SK-N-SH treated with all-trans-retinoic acid at 6 μM for 48 hours (cell line): ENCODE results near the gene LSM7.

Experiments
- ATAC-seq: fragments of 200-7000 bp; cut with Tn5 transposase; 3 replicates; pipeline ENCODE4 v1.9.1; 2020; ENCODE audit warnings: mild to moderate bottlenecking, moderate library complexity
- ARNTL ChIP-seq: fragments of 450-650 bp; formaldehyde crosslinking; IDR thresholded peaks from 2 replicates; pipeline ENCODE4 v1.5.0; 2020; ENCODE audit warnings: low read depth, mild to moderate bottlenecking, moderate library complexity, borderline replicate concordance
- BACH2 ChIP-seq: fragments of 250-450 bp; sonication (Bioruptor Pico); IDR thresholded peaks from 2 replicates; pipeline ENCODE4 v1.9.0; 2021; ENCODE audit warnings: mild to moderate bottlenecking, borderline replicate concordance
- CSDC2 ChIP-seq: fragments of 250-450 bp; sonication (Bioruptor Pico); IDR thresholded peaks from 2 replicates; pipeline ENCODE4 v1.5.0; 2020; ENCODE audit warnings: mild to moderate bottlenecking, moderate library complexity
- ESRRG ChIP-seq: fragments of 250-450 bp; sonication (Bioruptor Pico); IDR thresholded peaks from 2 replicates; pipeline ENCODE4 v1.6.1; 2021; ENCODE audit warnings: mild to moderate bottlenecking
- GLIS3 ChIP-seq: fragments of 250-450 bp; sonication (Bioruptor Pico); IDR thresholded peaks from 2 replicates; pipeline ENCODE4 v1.5.0; 2020; ENCODE audit warnings: mild to moderate bottlenecking, moderate library complexity
- ISL1 ChIP-seq: fragments of 250-450 bp; sonication (Bioruptor Pico); IDR thresholded peaks from 2 replicates; pipeline ENCODE4 v2.1.2; 2022; ENCODE audit warnings: mild to moderate bottlenecking, moderate library complexity
- OSR1 ChIP-seq: fragments of 250-450 bp; sonication (Bioruptor Pico); IDR thresholded peaks from 2 replicates; pipeline ENCODE4 v1.8.0; 2022; ENCODE audit warnings: moderate library complexity, mild to moderate bottlenecking, inconsistent platforms
- PPARA ChIP-seq: fragments of 250-450 bp; sonication (Bioruptor Pico); IDR thresholded peaks from 2 replicates; pipeline ENCODE4 v1.5.0; 2020; ENCODE audit warnings: mild to moderate bottlenecking, borderline replicate concordance
- RARB ChIP-seq: fragments of 250-450 bp; sonication (Bioruptor Pico); IDR thresholded peaks from 2 replicates; pipeline ENCODE4 v1.8.0; 2021; ENCODE audit warnings: mild to moderate bottlenecking, moderate library complexity
- SNAI2 ChIP-seq: fragments of 250-450 bp; sonication (Bioruptor Pico); IDR thresholded peaks from 2 replicates; pipeline ENCODE4 v1.5.0; 2020; ENCODE audit warnings: mild to moderate bottlenecking, moderate library complexity
- TCF4 ChIP-seq: fragments of 250-450 bp; sonication (Bioruptor Pico); IDR thresholded peaks from 2 replicates; pipeline ENCODE4 v1.8.0; 2021; ENCODE audit warnings: mild to moderate bottlenecking, moderate library complexity, borderline replicate concordance
- TOX ChIP-seq: fragments of 250-450 bp; sonication (Bioruptor Pico); IDR thresholded peaks from 2 replicates; pipeline ENCODE4 v1.8.0; 2021; ENCODE audit warnings: mild to moderate bottlenecking, moderate library complexity, borderline replicate concordance
- ZC3H10 ChIP-seq: fragments of 250-450 bp; sonication (Bioruptor Pico); IDR thresholded peaks from 2 replicates; pipeline ENCODE4 v1.5.1; 2021; ENCODE audit warnings: mild to moderate bottlenecking, moderate library complexity
- ZFP3 ChIP-seq: fragments of 250-450 bp; sonication (Bioruptor Pico); IDR thresholded peaks from 2 replicates; pipeline ENCODE4 v1.5.0; 2020; ENCODE audit warnings: mild to moderate bottlenecking, moderate library complexity
- ZFP30 ChIP-seq: fragments of 450-650 bp; formaldehyde crosslinking; IDR thresholded peaks from 2 replicates; pipeline ENCODE4 v1.5.0; 2022; ENCODE audit warnings: mild to moderate bottlenecking, moderate library complexity
- ZNF565 ChIP-seq: fragments of 450-650 bp; formaldehyde crosslinking; conservative IDR thresholded peaks from 2 replicates; pipeline ENCODE4 v1.5.0; 2020; ENCODE audit warnings: low read depth, mild to moderate bottlenecking, moderate library complexity
- ZNF70 ChIP-seq: fragments of 450-650 bp; formaldehyde crosslinking; IDR thresholded peaks from 2 replicates; pipeline ENCODE4 v1.5.0; 2020; ENCODE audit warnings: mild to moderate bottlenecking, moderate library complexity
- ZNF8 ChIP-seq: fragments of 450-650 bp; formaldehyde crosslinking; IDR thresholded peaks from 2 replicates; pipeline ENCODE4 v1.5.0; 2020; ENCODE audit warnings: mild to moderate bottlenecking, moderate library complexity
- TF ChIP-seq, protein P1 (sequence below): fragments of 250-450 bp; sonication (Bioruptor Pico); IDR thresholded peaks from 2 replicates; pipeline ENCODE4 v1.5.1; 2020; ENCODE audit warnings: low read depth, mild to moderate bottlenecking, moderate library complexity
- TF ChIP-seq, protein P2 (sequence below): fragments of 250-450 bp; sonication (Bioruptor Pico); IDR thresholded peaks from 2 replicates; pipeline ENCODE4 v1.8.0; 2021; ENCODE audit warnings: low read depth, mild to moderate bottlenecking, moderate library complexity, borderline replicate concordance
- TF ChIP-seq, protein P3 (sequence below): fragments of 250-450 bp; sonication (Bioruptor Pico); IDR thresholded peaks from 2 replicates; pipeline ENCODE4 v1.5.0; 2020; ENCODE audit warnings: mild to moderate bottlenecking, moderate library complexity
- TF ChIP-seq, protein P4 (sequence below): fragments of 250-450 bp; sonication (Bioruptor Pico); IDR thresholded peaks from 2 replicates; pipeline ENCODE4 v1.5.1; 2021; ENCODE audit warnings: mild to moderate bottlenecking, moderate library complexity

The LSM7 gene

DNA sequence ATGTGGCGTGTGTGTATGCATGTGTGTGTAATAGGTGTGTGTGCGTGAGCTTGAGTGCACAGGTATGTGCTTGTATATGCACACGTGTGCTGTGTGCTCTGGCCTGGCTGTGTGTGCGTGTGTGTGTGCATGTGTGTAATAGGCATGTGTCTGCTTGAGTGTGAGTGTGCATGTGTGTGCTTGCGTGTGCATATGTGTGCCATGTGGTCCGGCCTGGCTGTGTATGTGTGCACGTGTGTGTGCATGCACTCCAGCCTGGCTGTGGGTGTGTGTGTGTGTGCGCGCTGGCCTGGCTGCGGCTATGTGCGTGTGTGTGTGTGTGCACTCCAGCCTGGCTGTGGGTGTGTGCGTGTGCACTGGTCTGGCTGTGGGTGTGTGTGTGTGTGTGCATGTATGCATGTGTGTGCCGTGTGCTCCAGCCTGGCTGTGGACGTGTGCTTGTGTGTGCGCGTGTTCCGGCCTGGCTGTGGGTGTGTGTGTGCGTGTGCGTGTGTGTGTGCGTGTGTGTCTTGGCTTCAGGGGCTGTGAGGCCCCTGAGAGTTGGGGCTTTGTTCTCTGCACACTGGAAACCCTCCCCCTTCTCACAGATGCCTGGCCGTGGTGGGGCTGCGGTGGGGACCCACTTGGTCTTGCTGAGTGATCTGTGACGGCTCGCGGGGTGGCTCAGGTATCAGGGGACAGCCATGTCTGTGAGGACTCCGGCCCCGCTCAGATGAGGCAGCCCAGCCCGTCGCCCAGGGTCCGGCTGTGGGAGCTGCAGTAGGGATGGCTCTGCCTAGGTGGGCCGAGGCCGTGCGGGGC, 8.3 kb upstream of the LSM7 start:
- TF ChIP-seq ZC3H10: no peak
- TF ChIP-seq, protein P1, sequence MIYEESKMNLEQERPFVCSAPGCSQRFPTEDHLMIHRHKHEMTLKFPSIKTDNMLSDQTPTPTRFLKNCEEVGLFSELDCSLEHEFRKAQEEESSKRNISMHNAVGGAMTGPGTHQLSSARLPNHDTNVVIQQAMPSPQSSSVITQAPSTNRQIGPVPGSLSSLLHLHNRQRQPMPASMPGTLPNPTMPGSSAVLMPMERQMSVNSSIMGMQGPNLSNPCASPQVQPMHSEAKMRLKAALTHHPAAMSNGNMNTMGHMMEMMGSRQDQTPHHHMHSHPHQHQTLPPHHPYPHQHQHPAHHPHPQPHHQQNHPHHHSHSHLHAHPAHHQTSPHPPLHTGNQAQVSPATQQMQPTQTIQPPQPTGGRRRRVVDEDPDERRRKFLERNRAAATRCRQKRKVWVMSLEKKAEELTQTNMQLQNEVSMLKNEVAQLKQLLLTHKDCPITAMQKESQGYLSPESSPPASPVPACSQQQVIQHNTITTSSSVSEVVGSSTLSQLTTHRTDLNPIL (CRISPR knock-in tag): no peak
- TF ChIP-seq ZFP3 (CRISPR knock-in tag): no peak
- TF ChIP-seq, protein P2, sequence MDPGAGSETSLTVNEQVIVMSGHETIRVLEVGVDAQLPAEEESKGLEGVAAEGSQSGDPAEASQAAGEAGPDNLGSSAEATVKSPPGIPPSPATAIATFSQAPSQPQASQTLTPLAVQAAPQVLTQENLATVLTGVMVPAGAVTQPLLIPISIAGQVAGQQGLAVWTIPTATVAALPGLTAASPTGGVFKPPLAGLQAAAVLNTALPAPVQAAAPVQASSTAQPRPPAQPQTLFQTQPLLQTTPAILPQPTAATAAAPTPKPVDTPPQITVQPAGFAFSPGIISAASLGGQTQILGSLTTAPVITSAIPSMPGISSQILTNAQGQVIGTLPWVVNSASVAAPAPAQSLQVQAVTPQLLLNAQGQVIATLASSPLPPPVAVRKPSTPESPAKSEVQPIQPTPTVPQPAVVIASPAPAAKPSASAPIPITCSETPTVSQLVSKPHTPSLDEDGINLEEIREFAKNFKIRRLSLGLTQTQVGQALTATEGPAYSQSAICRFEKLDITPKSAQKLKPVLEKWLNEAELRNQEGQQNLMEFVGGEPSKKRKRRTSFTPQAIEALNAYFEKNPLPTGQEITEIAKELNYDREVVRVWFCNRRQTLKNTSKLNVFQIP (CRISPR knock-in tag): no peak
- no peak for TF ChIP-seq TCF4 (CRISPR knock-in tag)
- TF ChIP-seq ESRRG (CRISPR knock-in tag): no peak
- no peak for TF ChIP-seq BACH2 (CRISPR knock-in tag)
- TF ChIP-seq SNAI2 (CRISPR knock-in tag): no peak
- TF ChIP-seq OSR1 (CRISPR knock-in tag): no peak
- TF ChIP-seq, protein P3, sequence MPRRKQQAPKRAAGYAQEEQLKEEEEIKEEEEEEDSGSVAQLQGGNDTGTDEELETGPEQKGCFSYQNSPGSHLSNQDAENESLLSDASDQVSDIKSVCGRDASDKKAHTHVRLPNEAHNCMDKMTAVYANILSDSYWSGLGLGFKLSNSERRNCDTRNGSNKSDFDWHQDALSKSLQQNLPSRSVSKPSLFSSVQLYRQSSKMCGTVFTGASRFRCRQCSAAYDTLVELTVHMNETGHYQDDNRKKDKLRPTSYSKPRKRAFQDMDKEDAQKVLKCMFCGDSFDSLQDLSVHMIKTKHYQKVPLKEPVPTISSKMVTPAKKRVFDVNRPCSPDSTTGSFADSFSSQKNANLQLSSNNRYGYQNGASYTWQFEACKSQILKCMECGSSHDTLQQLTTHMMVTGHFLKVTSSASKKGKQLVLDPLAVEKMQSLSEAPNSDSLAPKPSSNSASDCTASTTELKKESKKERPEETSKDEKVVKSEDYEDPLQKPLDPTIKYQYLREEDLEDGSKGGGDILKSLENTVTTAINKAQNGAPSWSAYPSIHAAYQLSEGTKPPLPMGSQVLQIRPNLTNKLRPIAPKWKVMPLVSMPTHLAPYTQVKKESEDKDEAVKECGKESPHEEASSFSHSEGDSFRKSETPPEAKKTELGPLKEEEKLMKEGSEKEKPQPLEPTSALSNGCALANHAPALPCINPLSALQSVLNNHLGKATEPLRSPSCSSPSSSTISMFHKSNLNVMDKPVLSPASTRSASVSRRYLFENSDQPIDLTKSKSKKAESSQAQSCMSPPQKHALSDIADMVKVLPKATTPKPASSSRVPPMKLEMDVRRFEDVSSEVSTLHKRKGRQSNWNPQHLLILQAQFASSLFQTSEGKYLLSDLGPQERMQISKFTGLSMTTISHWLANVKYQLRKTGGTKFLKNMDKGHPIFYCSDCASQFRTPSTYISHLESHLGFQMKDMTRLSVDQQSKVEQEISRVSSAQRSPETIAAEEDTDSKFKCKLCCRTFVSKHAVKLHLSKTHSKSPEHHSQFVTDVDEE (CRISPR knock-in tag): no peak
- no peak for TF ChIP-seq ZNF70 (CRISPR knock-in tag)
- no peak for TF ChIP-seq ARNTL (CRISPR knock-in tag)
- TF ChIP-seq, protein P4, sequence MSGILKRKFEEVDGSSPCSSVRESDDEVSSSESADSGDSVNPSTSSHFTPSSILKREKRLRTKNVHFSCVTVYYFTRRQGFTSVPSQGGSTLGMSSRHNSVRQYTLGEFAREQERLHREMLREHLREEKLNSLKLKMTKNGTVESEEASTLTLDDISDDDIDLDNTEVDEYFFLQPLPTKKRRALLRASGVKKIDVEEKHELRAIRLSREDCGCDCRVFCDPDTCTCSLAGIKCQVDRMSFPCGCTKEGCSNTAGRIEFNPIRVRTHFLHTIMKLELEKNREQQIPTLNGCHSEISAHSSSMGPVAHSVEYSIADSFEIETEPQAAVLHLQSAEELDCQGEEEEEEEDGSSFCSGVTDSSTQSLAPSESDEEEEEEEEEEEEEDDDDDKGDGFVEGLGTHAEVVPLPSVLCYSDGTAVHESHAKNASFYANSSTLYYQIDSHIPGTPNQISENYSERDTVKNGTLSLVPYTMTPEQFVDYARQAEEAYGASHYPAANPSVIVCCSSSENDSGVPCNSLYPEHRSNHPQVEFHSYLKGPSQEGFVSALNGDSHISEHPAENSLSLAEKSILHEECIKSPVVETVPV: no peak
- TF ChIP-seq TOX (CRISPR knock-in tag): no peak
- no peak for TF ChIP-seq GLIS3 (CRISPR knock-in tag)
- TF ChIP-seq ZNF565 (CRISPR knock-in tag): no peak
- no peak for TF ChIP-seq RARB (CRISPR knock-in tag)
- ATAC-seq: no peak

DNA sequence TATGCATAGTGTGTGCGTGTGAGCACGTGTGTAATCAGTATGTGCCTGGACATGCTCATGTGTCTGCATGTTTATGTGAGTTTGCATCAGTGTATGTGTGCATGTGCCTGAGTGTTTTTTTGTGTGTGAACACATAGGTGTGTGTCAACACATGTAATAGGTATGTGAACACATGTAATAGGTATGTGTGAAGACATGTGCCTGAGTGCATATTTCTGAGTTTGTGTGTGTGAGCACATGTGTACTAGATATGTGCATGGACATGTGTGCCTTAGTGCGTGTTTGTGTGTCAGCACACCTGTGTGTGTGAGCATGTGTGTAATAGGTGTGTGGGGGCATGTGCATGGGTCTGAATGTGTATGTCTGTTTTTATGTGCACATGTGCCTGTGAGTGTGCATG, 7.5 kb upstream of the LSM7 start:
- TF ChIP-seq, protein P3 (CRISPR knock-in tag): no peak
- ATAC-seq: no peak

DNA sequence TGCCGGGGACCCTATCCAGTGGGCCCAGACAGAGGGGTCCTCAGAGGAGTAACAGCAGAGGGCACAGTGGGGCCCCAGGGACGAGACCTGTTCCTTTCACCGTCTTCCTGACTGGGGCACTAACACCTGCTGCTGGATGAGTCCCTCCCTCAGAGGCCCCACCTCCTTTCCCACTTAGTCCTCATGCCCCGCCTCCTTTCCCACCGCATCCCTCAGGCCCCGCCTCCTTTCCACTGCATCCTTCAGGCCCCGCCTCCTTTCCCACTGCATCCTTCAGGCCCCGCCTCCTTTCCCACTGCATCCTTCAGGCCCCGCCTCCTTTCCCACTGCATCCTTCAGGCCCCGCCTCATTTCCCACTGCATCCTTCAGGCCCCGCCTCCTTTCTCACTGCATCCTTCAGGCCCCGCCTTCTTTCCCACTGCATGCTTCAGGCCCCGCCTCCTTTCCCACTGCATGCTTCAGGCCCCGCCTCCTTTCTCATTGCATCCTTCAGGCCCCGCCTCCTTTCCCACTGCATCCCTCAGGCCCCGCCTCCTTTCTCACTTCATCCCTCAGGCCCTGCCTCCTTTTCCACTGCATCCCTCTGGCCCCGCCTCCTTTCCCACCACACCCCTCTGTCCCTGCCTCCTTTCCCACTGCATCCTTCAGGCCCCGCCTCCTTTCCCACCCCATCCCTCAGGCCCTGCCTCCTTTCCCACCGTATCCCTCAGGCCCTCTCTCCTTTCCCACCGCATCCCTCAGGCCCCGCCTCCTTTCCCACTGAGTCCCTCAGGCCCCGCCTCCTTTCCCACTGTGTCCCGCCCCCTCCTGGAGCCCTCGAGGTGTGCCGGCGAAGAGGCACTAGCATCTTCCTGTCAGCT, 6.8 kb upstream of the LSM7 start:
- no peak for ATAC-seq
- TF ChIP-seq ZFP30: no peak
- TF ChIP-seq ESRRG (CRISPR knock-in tag): no peak
- no peak for TF ChIP-seq ZNF8 (CRISPR knock-in tag)
- TF ChIP-seq CSDC2: no peak
- no peak for TF ChIP-seq OSR1 (CRISPR knock-in tag)
- TF ChIP-seq, protein P4: no peak
- TF ChIP-seq, protein P1 (CRISPR knock-in tag): no peak
- TF ChIP-seq PPARA: no peak
- no peak for TF ChIP-seq ZFP3 (CRISPR knock-in tag)
- no peak for TF ChIP-seq ISL1 (CRISPR knock-in tag)
- TF ChIP-seq SNAI2 (CRISPR knock-in tag): no peak
